ENCODE data around the gene FMN1. TPM values are rescaled to one million over a fixed set of nuclear protein-coding genes. Genes with fewer than 3 reads are reported as not detected.
"Not testable (repeated sequence)": the region's sequence is repeated elsewhere in the genome, so short reads cannot be mapped to it uniquely, and the experiment has no call there.

The FMN1 gene
- total and polyA plus RNA-seq, 4 donors, result 0.26 to 23.4 (median 9.8) TPM

- H3K27me3 ChIP-seq (ENCODE audit: control insufficient read depth in 1 of 2, insufficient read depth in 2 of 2, low read length in 1 of 2), result no peaks in the 10 kb centered on the region
- H3K36me3 ChIP-seq (ENCODE audit: control insufficient read depth in 1 of 2, insufficient read depth in 2 of 2, low read length in 1 of 2), result no peaks in the 10 kb centered on the region
- ATAC-seq (ENCODE audit: low FRiP score), result peak; percentile 85
- no peak overlapping the region for H3K4me3 ChIP-seq (ENCODE audit: low read length in 2 of 2)
- peaks cover 4 to 10% of the 10 kb centered on the region in 2 donors for H3K4me1 ChIP-seq (ENCODE audit: control insufficient read depth in 1 of 2, insufficient read depth in 2 of 2, low read length in 2 of 2)
- intact Hi-C loops (cut with DNase I), result no loop called here
- DNase-seq, result no peak
- H3K27ac ChIP-seq (ENCODE audit: low read depth in 1 of 2, low read length in 2 of 2), result peak overlapping the region in 1 of 2 donors; percentile 87
- no peaks in the 10 kb centered on the region for H3K9me3 ChIP-seq (ENCODE audit: control insufficient read depth, low read length)
These were observed 338.6 kb downstream of the FMN1 start for GRCh38 chr15:32855942-32856341.

- Histone ChIP-seq H3K27ac (ENCODE audit: low read depth in 1 of 2, low read length in 2 of 2) (no peak overlapping the region), H3K9me3 (ENCODE audit: control insufficient read depth, low read length) (no peaks in the 10 kb centered on the region), H3K36me3 (ENCODE audit: control insufficient read depth in 1 of 2, insufficient read depth in 2 of 2, low read length in 1 of 2) (no peaks in the 10 kb centered on the region), H3K4me3 (ENCODE audit: low read length in 2 of 2) (no peak overlapping the region), H3K4me1 (ENCODE audit: control insufficient read depth in 1 of 2, insufficient read depth in 2 of 2, low read length in 2 of 2) (peaks cover 4 to 13% of the 10 kb centered on the region in 2 donors), H3K27me3 (ENCODE audit: control insufficient read depth in 1 of 2, insufficient read depth in 2 of 2, low read length in 1 of 2) (no peaks in the 10 kb centered on the region)
- ATAC-seq (ENCODE audit: low FRiP score), result no peak
- DNase-seq, result no peak
- intact Hi-C loops (cut with DNase I), result loop anchor here in 1 of 2 donors (5.0 kb wide), 1 partner anchor 139 kb away; no protein-coding TSS in a partner anchor
- 96 to 97% methylated on average over 3 of the region's 3 CpGs for WGBS, 2 donors
These were observed 340.9 kb downstream of the FMN1 start for GRCh38 chr15:32853592-32853991.

- ATAC-seq (ENCODE audit: low FRiP score) (no peak), DNase-seq (no peak)
- H3K9me3 ChIP-seq (ENCODE audit: control insufficient read depth, low read length), result no peaks in the 10 kb centered on the region
- peaks cover 4 to 13% of the 10 kb centered on the region in 2 donors for H3K4me1 ChIP-seq (ENCODE audit: control insufficient read depth in 1 of 2, insufficient read depth in 2 of 2, low read length in 2 of 2)
- H3K36me3 ChIP-seq (ENCODE audit: control insufficient read depth in 1 of 2, insufficient read depth in 2 of 2, low read length in 1 of 2), result no peaks in the 10 kb centered on the region
- no peak overlapping the region for H3K27ac ChIP-seq (ENCODE audit: low read depth in 1 of 2, low read length in 2 of 2)
- no peak overlapping the region for H3K4me3 ChIP-seq (ENCODE audit: low read length in 2 of 2)
- intact Hi-C loops (cut with DNase I), result loop anchor here in 1 of 2 donors (5.0 kb wide), 1 partner anchor 140 kb away; no protein-coding TSS in a partner anchor
- 89 to 91% methylated on average over 3 of the region's 3 CpGs for WGBS, 2 donors
- H3K27me3 ChIP-seq (ENCODE audit: control insufficient read depth in 1 of 2, insufficient read depth in 2 of 2, low read length in 1 of 2), result no peaks in the 10 kb centered on the region
These were observed 341.7 kb downstream of the FMN1 start for GRCh38 chr15:32852771-32853170.

- no peaks in the 10 kb centered on the region for H3K9me3 ChIP-seq (ENCODE audit: control insufficient read depth, low read length)
- H3K4me3 ChIP-seq (ENCODE audit: low read length in 2 of 2), result no peak overlapping the region
- intact Hi-C loops (cut with DNase I), result loop anchor here in 1 of 2 donors (5.0 kb wide), 1 partner anchor 140 kb away; no protein-coding TSS in a partner anchor
- no peaks in the 10 kb centered on the region for H3K36me3 ChIP-seq (ENCODE audit: control insufficient read depth in 1 of 2, insufficient read depth in 2 of 2, low read length in 1 of 2)
- H3K27me3 ChIP-seq (ENCODE audit: control insufficient read depth in 1 of 2, insufficient read depth in 2 of 2, low read length in 1 of 2), result no peaks in the 10 kb centered on the region
- DNase-seq (no peak), ATAC-seq (ENCODE audit: low FRiP score) (no peak)
- WGBS, 2 donors, result 97 to 100% methylated on average over 4 of the region's 4 CpGs
- H3K27ac ChIP-seq (ENCODE audit: low read depth in 1 of 2, low read length in 2 of 2), result peak overlapping the region in 1 of 2 donors; percentile 70
- H3K4me1 ChIP-seq (ENCODE audit: control insufficient read depth in 1 of 2, insufficient read depth in 2 of 2, low read length in 2 of 2), result peaks cover 4 to 13% of the 10 kb centered on the region in 2 donors
These were observed 342.5 kb downstream of the FMN1 start for GRCh38 chr15:32852017-32852416.

GRCh38 chr15:32851572-32851971, 342.9 kb downstream of the FMN1 start:
- H3K27me3 ChIP-seq (ENCODE audit: control insufficient read depth in 1 of 2, insufficient read depth in 2 of 2, low read length in 1 of 2), result no peaks in the 10 kb centered on the region
- H3K36me3 ChIP-seq (ENCODE audit: control insufficient read depth in 1 of 2, insufficient read depth in 2 of 2, low read length in 1 of 2), result no peaks in the 10 kb centered on the region
- peak overlapping the region; percentile 51 to 90 for H3K27ac ChIP-seq (ENCODE audit: low read depth in 1 of 2, low read length in 2 of 2)
- peak; percentile 30 for ATAC-seq (ENCODE audit: low FRiP score)
- DNase-seq, result no peak
- H3K9me3 ChIP-seq (ENCODE audit: control insufficient read depth, low read length), result no peaks in the 10 kb centered on the region
- no peak overlapping the region for H3K4me3 ChIP-seq (ENCODE audit: low read length in 2 of 2)
- H3K4me1 ChIP-seq (ENCODE audit: control insufficient read depth in 1 of 2, insufficient read depth in 2 of 2, low read length in 2 of 2), result peaks cover 4 to 13% of the 10 kb centered on the region in 2 donors
- intact Hi-C loops (cut with DNase I), result loop anchor here in 1 of 2 donors (5.0 kb wide), 1 partner anchor 141 kb away; no protein-coding TSS in a partner anchor
- WGBS, 2 donors, result 37 to 44% methylated on average over 5 of the region's 5 CpGs

- Histone ChIP-seq H3K4me3 (ENCODE audit: low read length in 2 of 2) (no peak overlapping the region), H3K27me3 (ENCODE audit: control insufficient read depth in 1 of 2, insufficient read depth in 2 of 2, low read length in 1 of 2) (no peaks in the 10 kb centered on the region), H3K9me3 (ENCODE audit: control insufficient read depth, low read length) (no peaks in the 10 kb centered on the region), H3K27ac (ENCODE audit: low read depth in 1 of 2, low read length in 2 of 2) (no peak overlapping the region), H3K36me3 (ENCODE audit: control insufficient read depth in 1 of 2, insufficient read depth in 2 of 2, low read length in 1 of 2) (no peaks in the 10 kb centered on the region), H3K4me1 (ENCODE audit: control insufficient read depth in 1 of 2, insufficient read depth in 2 of 2, low read length in 2 of 2) (peaks cover 2 to 8% of the 10 kb centered on the region in 2 donors)
- 95 to 97% methylated on average over 11 of the region's 11 CpGs for WGBS, 2 donors
- ATAC-seq (ENCODE audit: low FRiP score), result no peak
- intact Hi-C loops (cut with DNase I), result loop anchor here in 1 of 2 donors (5.0 kb wide), 1 partner anchor 142 kb away; no protein-coding TSS in a partner anchor
- no peak for DNase-seq
These were observed 344.5 kb downstream of the FMN1 start for GRCh38 chr15:32849769-32850668.

- H3K27ac ChIP-seq (ENCODE audit: low read depth in 1 of 2, low read length in 2 of 2); H3K36me3 ChIP-seq (ENCODE audit: control insufficient read depth in 1 of 2, insufficient read depth in 2 of 2, low read length in 1 of 2); H3K9me3 ChIP-seq (ENCODE audit: control insufficient read depth, low read length); H3K4me3 ChIP-seq (ENCODE audit: low read length in 2 of 2); ATAC-seq (ENCODE audit: low FRiP score); intact Hi-C loops (cut with DNase I); H3K4me1 ChIP-seq (ENCODE audit: control insufficient read depth in 1 of 2, insufficient read depth in 2 of 2, low read length in 2 of 2); H3K27me3 ChIP-seq (ENCODE audit: control insufficient read depth in 1 of 2, insufficient read depth in 2 of 2, low read length in 1 of 2); DNase-seq: not testable (repeated sequence)
- 96 to 100% methylated on average over 2 of the region's 2 CpGs for WGBS, 2 donors
These were observed 347.8 kb downstream of the FMN1 start for GRCh38 chr15:32846671-32847070.

- no peak overlapping the region for H3K4me3 ChIP-seq (ENCODE audit: low read length in 2 of 2)
- H3K9me3 ChIP-seq (ENCODE audit: control insufficient read depth, low read length), result no peaks in the 10 kb centered on the region
- ATAC-seq (ENCODE audit: low FRiP score), result no peak
- no peaks in the 10 kb centered on the region for H3K4me1 ChIP-seq (ENCODE audit: control insufficient read depth in 1 of 2, insufficient read depth in 2 of 2, low read length in 2 of 2)
- no peak overlapping the region for H3K27ac ChIP-seq (ENCODE audit: low read depth in 1 of 2, low read length in 2 of 2)
- H3K36me3 ChIP-seq (ENCODE audit: control insufficient read depth in 1 of 2, insufficient read depth in 2 of 2, low read length in 1 of 2), result no peaks in the 10 kb centered on the region
- no peaks in the 10 kb centered on the region for H3K27me3 ChIP-seq (ENCODE audit: control insufficient read depth in 1 of 2, insufficient read depth in 2 of 2, low read length in 1 of 2)
- intact Hi-C loops (cut with DNase I), result loop anchor here (5.0 kb wide), 2 partner anchors 93 to 153 kb away; no protein-coding TSS in a partner anchor
- no peak for DNase-seq
- WGBS, 2 donors, result 69 to 75% methylated on average over 2 of the region's 2 CpGs
These were observed 350.3 kb downstream of the FMN1 start for GRCh38 chr15:32844118-32844711.

Measured in aorta (tissue), 5 donors.